ENCODE data around the gene FAM131C. TPM values are rescaled to one million over a fixed set of nuclear protein-coding genes. Genes with fewer than 3 reads are reported as not detected.

FAM131C gene
- total and polyA plus RNA-seq, 10 of the 15 experiments (the other 5 are each of a cell fraction or from before 2014, with no cell fraction given): 0.03 TPM; not detected in 9

- Histone ChIP-seq H2AFZ (ENCODE audit: control insufficient read depth, low read depth, low read length) (no peak overlapping the region), H3K4me3 (no peak overlapping the region), H4K20me1 (ENCODE audit: control insufficient read depth, insufficient read depth) (no peaks in the 10 kb centered on the region), H3K27me3 (replicated peaks in 1 of 2; ENCODE audit: control insufficient read depth in 2 of 2, insufficient read depth in 2 of 2, low read length in 1 of 2) (peaks cover 0 to 2% of the 10 kb centered on the region in 2 experiments; a peak in 2 of 4 replicates), H3K9me3 (replicated peaks; ENCODE audit: control insufficient read depth, insufficient read depth, low read length) (no peaks in the 10 kb centered on the region), H3K4me2 (ENCODE audit: control insufficient read depth, insufficient read depth) (no peak overlapping the region), H3K4me1 (ENCODE audit: control insufficient read depth, insufficient read depth, low read length) (peaks cover 20% of the 10 kb centered on the region), H3K79me2 (ENCODE audit: control insufficient read depth, insufficient read depth, low read length) (no peaks in the 10 kb centered on the region), H3K9ac (ENCODE audit: control insufficient read depth, insufficient read depth, low read length) (no peak overlapping the region), H3K36me3 (ENCODE audit: control insufficient read depth in 2 of 2, insufficient read depth in 2 of 2, low read length in 1 of 2) (no peaks in the 10 kb centered on the region), H3K27ac (ENCODE audit: control insufficient read depth, insufficient read depth) (no peak overlapping the region)
- in situ Hi-C loops (cut with MboI): no loop called here
- no TSS peak for BruUV-seq (replicated peaks)
- no peak for DNase-seq (ENCODE audit: low read depth, low spot score)
- intact Hi-C loops (cut with micrococcal nuclease; ENCODE audit: unreplicated experiment): no loop called here
- ChIA-PET RAD21 (ENCODE audit: unreplicated experiment) (interaction anchor here (1.4 kb wide), 1 partner anchor 10 kb away, joined by 3 read pairs; no protein-coding TSS in a partner anchor), POLR2A (interaction anchor here (0.6 kb wide), 1 partner anchor 221 kb away, joined by 7 read pairs; no protein-coding TSS in a partner anchor), SMC1A (ENCODE audit: uncharacterized antibody, unreplicated experiment) (interaction anchor here (0.6 kb wide), 1 partner anchor 793 kb away, joined by 3 read pairs; no protein-coding TSS in a partner anchor), CTCF (interaction anchor here (0.6 to 6.4 kb wide), 2 partner anchors 10 to 351 kb away, joined by 4 to 36 read pairs; no protein-coding TSS in a partner anchor)
- WGBS (ENCODE audit: insufficient coverage, insufficient replicate concordance, low lambda C conversion rate, missing lambda C conversion rate): 50% methylated on average over 23 of the region's 23 CpGs
- no peak for ATAC-seq
- TF ChIP-seq SP1 (IDR thresholded peaks at IDR 0.05; ENCODE audit: low read depth, low read length) (no peak), SPI1 (IDR thresholded peaks at IDR 0.05; ENCODE audit: borderline replicate concordance, insufficient read depth, low read depth, low read length) (no peak), NFIC (IDR thresholded peaks at IDR 0.05; ENCODE audit: low read depth, low read length) (no peak), BRCA1 (IDR thresholded peaks at IDR 0.05; ENCODE audit: low read depth, low read length) (no peak), TCF7 (IDR thresholded peaks at IDR 0.05; ENCODE audit: borderline replicate concordance) (no peak), SUPT20H (IDR thresholded peaks at IDR 0.05; ENCODE audit: borderline replicate concordance, control insufficient read depth, low read depth, low read length) (no peak), TCF12 (IDR thresholded peaks at IDR 0.05; ENCODE audit: low read depth, low read length) (no peak), SMC3 (IDR thresholded peaks at IDR 0.05; ENCODE audit: borderline replicate concordance, low read length) (no peak), MEF2A (IDR thresholded peaks at IDR 0.05; ENCODE audit: insufficient read depth, low read depth, low read length) (no peak), SIX5 (IDR thresholded peaks at IDR 0.05; ENCODE audit: low read depth, low read length, severe bottlenecking) (no peak), ESRRA (IDR thresholded peaks at IDR 0.05; ENCODE audit: low read length) (no peak), PKNOX1 (IDR thresholded peaks at IDR 0.05) (no peak), SRF (IDR thresholded peaks at IDR 0.05; ENCODE audit: low read depth in 2 of 2, low read length in 2 of 2) (no peak), ATF7 (IDR thresholded peaks at IDR 0.05; ENCODE audit: low read depth) (no peak), SMAD5 (IDR thresholded peaks at IDR 0.05; ENCODE audit: low read depth) (no peak), KDM1A (IDR thresholded peaks at IDR 0.05; ENCODE audit: borderline replicate concordance) (no peak), KAT2A (conservative IDR thresholded peaks at IDR 0.05; ENCODE audit: control insufficient read depth, low read depth, low read length) (no peak)
- FAIRE-seq: no peak
These were observed 54.5 kb downstream of the FAM131C start for GRCh38 chr1:16018749-16019643.

Data from GM12878 (cell line).